Measurements from ENCODE around the gene PHF5A.

- TF ChIP-seq CTCF (IDR thresholded peaks at IDR 0.05) (no peak), POLR2A (IDR thresholded peaks at IDR 0.05) (no peak)
Measured at GRCh38 chr22:41491374-41492100, 23.0 kb upstream of the PHF5A start.

Data from adrenal gland (tissue), 5 donors.